Mammary epithelial cell (primary cell): ENCODE results near the gene ATP1A4.

Experiments
- CTCF ChIP-seq, 2 donors: IDR thresholded peaks in 1 of 2; conservative IDR thresholded peaks in 1 of 2; 2 replicates each; pipeline ENCODE4 v1.5.1; 2011 to 2012; ENCODE audit warnings: inconsistent platforms in 2 of 2, low read length in 2 of 2, mild to moderate bottlenecking in 2 of 2, control low read depth in 1 of 2, low read depth in 1 of 2; ENCODE audit not compliant: insufficient read depth in 1 of 2; ENCODE audit errors: extremely low read depth in 1 of 2
- EZH2 ChIP-seq: IDR thresholded peaks from 2 replicates; pipeline ENCODE4 v1.6.1; 2012; ENCODE audit warnings: low read length, inconsistent platforms, borderline replicate concordance

- TF ChIP-seq CTCF (conservative IDR thresholded peaks at IDR 0.05 in 1 of 2, IDR thresholded peaks at IDR 0.05 in 1 of 2; ENCODE audit: extremely low read depth in 1 of 2, insufficient read depth in 1 of 2, low read depth in 1 of 2, low read length in 2 of 2) (no peak), EZH2 (no peak)
Observed at GRCh38 chr1:160112357-160112756, 39.0 kb upstream of the ATP1A4 start.
